Left lung (tissue), 10 donors: ENCODE measurements around the gene SYT15B. TPM values are rescaled to one million over a fixed set of nuclear protein-coding genes. Genes with fewer than 3 reads are reported as not detected.
"Not testable (repeated sequence)": the region's sequence is repeated elsewhere in the genome, so short reads cannot be mapped to it uniquely, and the experiment has no call there.

Source experiments
- ATAC-seq: fragments of 200-7000 bp; cut with Tn5 transposase; one replicate; pipeline ENCODE4 v1.9.1; 2020; ENCODE audit warnings: moderate library complexity
- DNase-seq, 4 donors: peaks; one replicate each; pipeline ENCODE4 v3.0.0-alpha.2; 2013 to 2020
- H3K27ac ChIP-seq, 2 donors: fragments of 200-600 bp; sonication (generic) in 1 of 2; one replicate each; pipeline versions ENCODE4 v1.5.0 to v1.8.0; 2020 to 2021
- H3K27me3 ChIP-seq, 2 donors: fragments of 200-600 bp; sonication (generic) in 1 of 2; one replicate each; pipeline versions ENCODE4 v1.5.0 to v1.8.0; 2020 to 2021
- H3K36me3 ChIP-seq, 2 donors: fragments of 200-600 bp; sonication (generic) in 1 of 2; one replicate each; pipeline versions ENCODE4 v1.5.0 to v1.8.0; 2020 to 2021
- H3K4me1 ChIP-seq, 2 donors: fragments of 200-600 bp; one replicate each; pipeline ENCODE4 v1.8.0; 2021
- H3K4me3 ChIP-seq, 2 donors: fragments of 200-600 bp; sonication (generic) in 1 of 2; one replicate each; pipeline versions ENCODE4 v1.5.0 to v1.8.0; 2020 to 2021; ENCODE audit warnings: mild to moderate bottlenecking in 1 of 2
- H3K9me3 ChIP-seq, 2 donors: fragments of 200-600 bp; sonication (generic) in 1 of 2; one replicate each; pipeline versions ENCODE4 v1.5.0 to v1.8.0; 2020 to 2021
- intact Hi-C, 2 donors: fragments of 100-400 bp; cut with DNase I; formaldehyde crosslinking; loops; one replicate each; pipeline versions ENCODE4 v1.11.2 to v1.14.2; 2022
- polyA plus RNA-seq, 6 donors: library from polyadenylated mRNA; unstranded; fragments of 120-200 nt; gene quantifications; one replicate each; pipeline ENCODE4 v1.2.1, GENCODE V29; 2013; ENCODE audit not compliant: insufficient read length in 6 of 6
- total RNA-seq, 2 donors: library from RNA; stranded (reverse); fragmentation: NEBNext Ultra II Directional; extraction: Animal tissue kit (Norgen Biotek cat#: 25700); gene quantifications; one replicate each; pipeline ENCODE4 v1.2.1, GENCODE V29; 2021
- donor health status: DM: no; HTN: yes; CAD: no.
- donor health status: DM: no; HTN: no; CAD: no.

Gene SYT15B
- total and polyA plus RNA-seq, 8 donors, result 3.3 to 41.5 (median 7.9) TPM

DNA sequence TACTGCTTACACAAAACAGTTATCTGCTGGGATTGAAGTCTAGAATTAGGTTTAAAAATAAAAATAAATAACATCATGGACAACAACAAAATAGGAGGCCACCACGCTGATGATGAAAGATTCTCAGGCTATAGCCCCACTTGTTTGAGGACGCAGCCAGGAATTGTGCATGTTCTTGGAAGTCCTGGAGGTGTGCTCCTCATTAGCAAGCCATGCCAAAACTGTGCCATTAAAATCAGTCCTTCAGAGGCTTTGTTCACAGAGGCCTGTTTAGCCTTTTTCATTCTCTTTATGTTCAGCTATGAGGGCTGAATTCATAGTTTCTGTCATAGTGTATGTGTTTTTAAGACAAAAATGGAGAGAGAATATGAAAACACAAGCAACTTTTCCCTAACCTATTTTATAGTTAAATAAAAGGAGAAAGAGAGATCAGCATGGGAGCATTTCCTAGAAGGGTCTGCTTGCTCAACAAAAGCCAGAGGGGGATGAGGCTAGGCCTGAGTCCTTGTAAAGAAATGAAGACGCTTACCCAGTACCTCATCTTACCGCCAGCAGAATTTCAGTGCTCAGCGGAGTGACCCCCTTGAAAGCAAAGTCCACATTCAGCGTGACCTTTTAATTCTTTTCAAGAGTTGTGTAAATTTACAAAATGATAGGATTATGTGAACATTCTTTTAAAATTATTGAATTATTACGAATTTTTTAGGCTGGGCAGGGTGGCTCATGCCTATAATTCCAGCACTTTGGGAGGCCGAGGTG is 46.2 kb downstream of the SYT15B start:
- DNase-seq, H3K4me1 ChIP-seq, H3K27ac ChIP-seq, H3K4me3 ChIP-seq, H3K36me3 ChIP-seq, intact Hi-C loops, H3K27me3 ChIP-seq, ATAC-seq, H3K9me3 ChIP-seq: not testable (repeated sequence)

Other genes starting within 250 kb of the SYT15B start
- 1 to 10 TPM; 6.3 to 7.8 TPM for gene AGAP9, start 240.0 kb downstream of the SYT15B start, total RNA-seq
- gene AGAP9, start 240.0 kb downstream of the SYT15B start, polyA plus RNA-seq, result 10 to 100 TPM in 5 of 6 donors, 1 to 10 TPM in 1; 7.8 to 45.9 (median 24.5) TPM
- gene NPY4R2, start 155.1 kb upstream of the SYT15B start, total RNA-seq, result 10 to 100 TPM in 1 of 2 donors, 1 to 10 TPM in 1; 2.3 to 10.1 TPM
- gene NPY4R2, start 155.1 kb upstream of the SYT15B start, polyA plus RNA-seq, result under 1 TPM in 2 of 6 donors, not detected in 4; 0.38 to 0.41 TPM
- not detected for gene FAM25C, start 236.2 kb upstream of the SYT15B start, total RNA-seq
- not detected for gene FAM25C, start 236.2 kb upstream of the SYT15B start, polyA plus RNA-seq